Body of pancreas (tissue), 4 donors: ENCODE results near the gene RNF2.

Source experiments
- POLR2A ChIP-seq, 3 donors: fragments of 450-650 bp; IDR thresholded peaks; one replicate each; pipeline ENCODE4 v1.6.1; 2016; ENCODE audit warnings: antibody characterized with exemption in 3 of 3, mild to moderate bottlenecking in 2 of 3
- TF ChIP-seq, protein P1 (sequence below), 7 experiments: fragments of 450-650 bp in 4 of 7; fragments of 200-600 bp in 3 of 7; sonication (generic) in 3 of 7; IDR thresholded peaks; one replicate each; pipeline ENCODE4 v1.5.1; 2016 to 2019; ENCODE audit warnings: antibody characterized with exemption in 7 of 7

DNA sequence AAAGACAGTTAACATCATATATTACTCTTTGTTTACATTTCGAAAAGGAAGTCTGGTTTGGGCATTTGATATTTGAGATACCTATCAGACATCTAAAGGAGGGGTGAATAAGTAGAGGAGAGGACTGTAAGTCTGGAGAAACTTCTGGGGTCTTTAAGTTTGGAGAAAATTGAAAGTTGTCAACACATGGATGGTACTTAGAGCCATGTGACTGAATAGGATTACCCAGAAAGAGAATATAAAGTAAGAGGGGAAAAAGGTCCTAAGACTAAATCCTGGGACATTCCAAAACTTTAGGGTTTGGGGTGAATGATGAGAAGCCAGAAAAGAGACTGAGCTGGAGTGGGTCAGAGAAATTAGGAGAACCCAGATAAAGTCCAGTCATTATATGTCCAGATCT, 10.1 kb upstream of the RNF2 start:
- TF ChIP-seq, protein P1, sequence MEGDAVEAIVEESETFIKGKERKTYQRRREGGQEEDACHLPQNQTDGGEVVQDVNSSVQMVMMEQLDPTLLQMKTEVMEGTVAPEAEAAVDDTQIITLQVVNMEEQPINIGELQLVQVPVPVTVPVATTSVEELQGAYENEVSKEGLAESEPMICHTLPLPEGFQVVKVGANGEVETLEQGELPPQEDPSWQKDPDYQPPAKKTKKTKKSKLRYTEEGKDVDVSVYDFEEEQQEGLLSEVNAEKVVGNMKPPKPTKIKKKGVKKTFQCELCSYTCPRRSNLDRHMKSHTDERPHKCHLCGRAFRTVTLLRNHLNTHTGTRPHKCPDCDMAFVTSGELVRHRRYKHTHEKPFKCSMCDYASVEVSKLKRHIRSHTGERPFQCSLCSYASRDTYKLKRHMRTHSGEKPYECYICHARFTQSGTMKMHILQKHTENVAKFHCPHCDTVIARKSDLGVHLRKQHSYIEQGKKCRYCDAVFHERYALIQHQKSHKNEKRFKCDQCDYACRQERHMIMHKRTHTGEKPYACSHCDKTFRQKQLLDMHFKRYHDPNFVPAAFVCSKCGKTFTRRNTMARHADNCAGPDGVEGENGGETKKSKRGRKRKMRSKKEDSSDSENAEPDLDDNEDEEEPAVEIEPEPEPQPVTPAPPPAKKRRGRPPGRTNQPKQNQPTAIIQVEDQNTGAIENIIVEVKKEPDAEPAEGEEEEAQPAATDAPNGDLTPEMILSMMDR (IDR thresholded peaks at IDR 0.05), result no peak
- no peak for TF ChIP-seq POLR2A (IDR thresholded peaks at IDR 0.05)
